ENCODE results near the gene CLCN6. TPM values are rescaled to one million over a fixed set of nuclear protein-coding genes. Genes with fewer than 3 reads are reported as not detected.

The CLCN6 gene
- total RNA-seq, 1 donor from 2014 or later, result 17.6 TPM

- no peak overlapping the region for H3K4me3 ChIP-seq (ENCODE audit: low read depth, low read length)
- no peak for DNase-seq (ENCODE audit: low read depth)
- no peak for TF ChIP-seq CTCF (IDR thresholded peaks at IDR 0.05; ENCODE audit: insufficient read depth, low read length, poor library complexity, severe bottlenecking)
- H3K36me3 ChIP-seq (ENCODE audit: control insufficient read depth, insufficient read depth, low read length), result peaks cover 2% of the 10 kb centered on the region
- H3K27me3 ChIP-seq (ENCODE audit: control insufficient read depth, insufficient read depth, low read length), result no peaks in the 10 kb centered on the region
Observed at GRCh38 chr1:11790101-11790879, 15.7 kb upstream of the CLCN6 start.

GRCh38 chr1:11790880-11791715, 14.9 kb upstream of the CLCN6 start:
- no peak for TF ChIP-seq CTCF (IDR thresholded peaks at IDR 0.05; ENCODE audit: insufficient read depth, low read length, poor library complexity, severe bottlenecking)
- H3K36me3 ChIP-seq (ENCODE audit: control insufficient read depth, insufficient read depth, low read length), result peaks cover 2% of the 10 kb centered on the region
- no peak overlapping the region for H3K4me3 ChIP-seq (ENCODE audit: low read depth, low read length)
- no peaks in the 10 kb centered on the region for H3K27me3 ChIP-seq (ENCODE audit: control insufficient read depth, insufficient read depth, low read length)
- no peak for DNase-seq (ENCODE audit: low read depth)

GRCh38 chr1:11792106-11792505, 13.9 kb upstream of the CLCN6 start:
- Histone ChIP-seq H3K36me3 (ENCODE audit: control insufficient read depth, insufficient read depth, low read length) (peaks cover 2% of the 10 kb centered on the region), H3K27me3 (ENCODE audit: control insufficient read depth, insufficient read depth, low read length) (no peaks in the 10 kb centered on the region), H3K4me3 (ENCODE audit: low read depth, low read length) (no peak overlapping the region)
- no peak for TF ChIP-seq CTCF (IDR thresholded peaks at IDR 0.05; ENCODE audit: insufficient read depth, low read length, poor library complexity, severe bottlenecking)
- no peak for DNase-seq (ENCODE audit: low read depth)

- no peaks in the 10 kb centered on the region for H3K27me3 ChIP-seq (ENCODE audit: control insufficient read depth, insufficient read depth, low read length)
- no peak for DNase-seq (ENCODE audit: low read depth)
- H3K4me3 ChIP-seq (ENCODE audit: low read depth, low read length), result no peak overlapping the region
- TF ChIP-seq CTCF (IDR thresholded peaks at IDR 0.05; ENCODE audit: insufficient read depth, low read length, poor library complexity, severe bottlenecking), result no peak
- H3K36me3 ChIP-seq (ENCODE audit: control insufficient read depth, insufficient read depth, low read length), result peaks cover 2% of the 10 kb centered on the region
Observed at GRCh38 chr1:11793819-11794218, 12.2 kb upstream of the CLCN6 start.

GRCh38 chr1:11794446-11795237, 11.3 kb upstream of the CLCN6 start:
- DNase-seq (ENCODE audit: low read depth), result no peak
- Histone ChIP-seq H3K4me3 (ENCODE audit: low read depth, low read length) (no peak overlapping the region), H3K36me3 (ENCODE audit: control insufficient read depth, insufficient read depth, low read length) (peaks cover 2% of the 10 kb centered on the region), H3K27me3 (ENCODE audit: control insufficient read depth, insufficient read depth, low read length) (no peaks in the 10 kb centered on the region)
- no peak for TF ChIP-seq CTCF (IDR thresholded peaks at IDR 0.05; ENCODE audit: insufficient read depth, low read length, poor library complexity, severe bottlenecking)

Measured in kidney epithelial cell (primary cell).